Measurements from ENCODE around the gene POLA2. TPM values are rescaled to one million over a fixed set of nuclear protein-coding genes. Genes with fewer than 3 reads are reported as not detected.
A peak's percentile ranks its signal among the peaks of the same experiment; 100 is the strongest.

POLA2 gene
- total and polyA plus RNA-seq, 9 of the 15 experiments (the other 6 are each of a cell fraction or from before 2014, with no cell fraction given), result 2.7 to 134 (median 44.4) TPM

DNA sequence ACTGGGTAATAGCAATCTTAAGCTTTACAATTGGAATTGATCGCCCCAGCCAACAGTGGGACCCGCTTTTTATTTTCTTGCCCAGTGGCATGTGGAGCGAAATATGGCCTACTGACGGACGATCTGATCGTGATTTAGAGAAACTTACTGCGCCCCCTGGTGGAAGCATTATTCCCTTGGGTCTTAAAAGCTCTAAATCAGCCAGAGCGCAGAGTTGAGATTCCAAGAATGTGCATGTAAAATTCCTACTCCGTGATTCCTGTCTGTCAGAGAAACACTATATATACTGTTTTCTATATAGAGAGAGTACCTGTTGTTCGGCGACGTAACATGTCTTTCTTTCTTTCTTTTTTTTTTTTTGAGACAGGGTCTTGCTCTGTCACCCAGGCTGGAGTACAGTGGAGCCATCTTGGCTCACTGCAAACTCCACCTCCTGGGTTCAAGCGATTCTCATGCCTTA lies 68.2 kb downstream of the POLA2 start (continued):
- TF ChIP-seq ATF6 (CRISPR knock-in tag; IDR thresholded peaks at IDR 0.05) (no peak), MNT (conservative IDR thresholded peaks at IDR 0.05) (0 out of 4 replicates have a peak, but pooled peaks of 1 of the 2 experiments have one; percentile 31), TRIM28 (IDR thresholded peaks at IDR 0.05) (0 out of 2 replicates have a peak, but pooled peaks have one; percentile 17), ARID3B (CRISPR knock-in tag; IDR thresholded peaks at IDR 0.05; ENCODE audit: borderline replicate concordance) (no peak), FOXM1 (IDR thresholded peaks at IDR 0.05; ENCODE audit: low read depth) (no peak), FOXM1 (CRISPR knock-in tag; IDR thresholded peaks at IDR 0.05; ENCODE audit: low read depth) (no peak), JUNB (CRISPR knock-in tag; conservative IDR thresholded peaks at IDR 0.05) (no peak), FUS (optimal IDR thresholded peaks at IDR 0.05; ENCODE audit: low read depth, low read length) (no peak), ERF (CRISPR knock-in tag; IDR thresholded peaks at IDR 0.05) (no peak), SRSF9 (IDR thresholded peaks at IDR 0.05; ENCODE audit: borderline replicate concordance, low read depth, low read length) (no peak), BRF1 (IDR thresholded peaks at IDR 0.05; ENCODE audit: borderline replicate concordance, extremely low read depth, insufficient read length) (no peak), TAF7 (tag; IDR thresholded peaks at IDR 0.05) (no peak), SMAD1 (IDR thresholded peaks at IDR 0.05; ENCODE audit: low read depth, low read length, partially characterized antibody) (no peak), MECOM (CRISPR knock-in tag; IDR thresholded peaks at IDR 0.05) (no peak), SMARCA5 (IDR thresholded peaks at IDR 0.05) (no peak), JUND (IDR thresholded peaks at IDR 0.05; ENCODE audit: borderline replicate concordance, low read depth, low read length) (no peak), JUND (tag; IDR thresholded peaks at IDR 0.05; ENCODE audit: borderline replicate concordance, low read depth, low read length) (peak; percentile 13; the same call in 1 of the 3 replicates), ILK (tag; IDR thresholded peaks at IDR 0.05; ENCODE audit: borderline replicate concordance, low read depth) (no peak)
- TF ChIP-seq, protein P1, sequence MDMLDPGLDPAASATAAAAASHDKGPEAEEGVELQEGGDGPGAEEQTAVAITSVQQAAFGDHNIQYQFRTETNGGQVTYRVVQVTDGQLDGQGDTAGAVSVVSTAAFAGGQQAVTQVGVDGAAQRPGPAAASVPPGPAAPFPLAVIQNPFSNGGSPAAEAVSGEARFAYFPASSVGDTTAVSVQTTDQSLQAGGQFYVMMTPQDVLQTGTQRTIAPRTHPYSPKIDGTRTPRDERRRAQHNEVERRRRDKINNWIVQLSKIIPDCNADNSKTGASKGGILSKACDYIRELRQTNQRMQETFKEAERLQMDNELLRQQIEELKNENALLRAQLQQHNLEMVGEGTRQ (CRISPR knock-in tag; IDR thresholded peaks at IDR 0.05), result no peak
- TF ChIP-seq, protein P2, sequence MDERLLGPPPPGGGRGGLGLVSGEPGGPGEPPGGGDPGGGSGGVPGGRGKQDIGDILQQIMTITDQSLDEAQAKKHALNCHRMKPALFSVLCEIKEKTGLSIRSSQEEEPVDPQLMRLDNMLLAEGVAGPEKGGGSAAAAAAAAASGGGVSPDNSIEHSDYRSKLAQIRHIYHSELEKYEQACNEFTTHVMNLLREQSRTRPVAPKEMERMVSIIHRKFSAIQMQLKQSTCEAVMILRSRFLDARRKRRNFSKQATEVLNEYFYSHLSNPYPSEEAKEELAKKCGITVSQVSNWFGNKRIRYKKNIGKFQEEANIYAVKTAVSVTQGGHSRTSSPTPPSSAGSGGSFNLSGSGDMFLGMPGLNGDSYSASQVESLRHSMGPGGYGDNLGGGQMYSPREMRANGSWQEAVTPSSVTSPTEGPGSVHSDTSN (CRISPR knock-in tag; IDR thresholded peaks at IDR 0.05; ENCODE audit: low read depth), result no peak
- TF ChIP-seq, protein P2 (tag; conservative IDR thresholded peaks at IDR 0.05; ENCODE audit: low read depth), result peak; percentile 61
